K562 (cell line): Measurements from ENCODE around the gene NFILZ. TPM values are rescaled to one million over a fixed set of nuclear protein-coding genes. Genes with fewer than 3 reads are reported as not detected.

ENCODE experiments used
- ATAC-seq: fragments of 200-7000 bp; cut with Tn5 transposase; 3 replicates; pipeline ENCODE4 v1.9.1; 2020; ENCODE audit warnings: moderate library complexity
- BruUV-seq: library from RNA; stranded (reverse); fragments of 400-500 nt; replicated peaks from 2 replicates; lab custom pipeline; 2021; lab: Mats Ljungman, UMichigan
- CTCF ChIA-PET: fragments of 300-600 bp; formaldehyde crosslinking; extraction: SDS; loops from one replicate; lab custom pipeline; 2021; ENCODE audit warnings: low intra/inter-chr PET ratio; lab: Yijun Ruan, JAX
- POLR2A ChIA-PET: fragments of 300-600, 350-650 bp; sonication (Branson Sonifier 250); formaldehyde crosslinking; extraction: SDS; loops from one replicate; lab custom pipeline; 2021; ENCODE audit warnings: antibody characterized with exemption, inconsistent platforms; lab: Yijun Ruan, JAX
- DNase-seq, 4 experiments: peaks; one replicate each; pipeline versions ENCODE4 v3.0.0 to v3.0.0-alpha.2; 2011 to 2018; ENCODE audit warnings: low spot score in 3 of 4, mixed read lengths in 3 of 4; ENCODE audit errors: extremely low read depth in 1 of 4
- FAIRE-seq: peaks from 2 replicates; lab custom pipeline; 2011; peaks lifted over from hg19 to GRCh38; lab: Jason Lieb, UNC
- H2AFZ ChIP-seq: 2 replicates; pipeline ENCODE4 v1.6.0; 2011; ENCODE audit warnings: low read depth, low read length, control low read depth, inconsistent platforms
- H3K27ac ChIP-seq: fragments of 200-600 bp; 3 replicates; pipeline ENCODE4 v1.8.0; 2011; ENCODE audit warnings: low read depth, mild to moderate bottlenecking, control low read depth, inconsistent platforms, low read length, moderate library complexity, mixed read lengths; ENCODE audit errors: extremely low read depth
- H3K27me3 ChIP-seq, 2 experiments: fragments of 300-600 bp in 1 of 2; 2 replicates in 1 of 2; 3 replicates in 1 of 2; pipeline versions ENCODE4 v1.6.0 to v1.8.0; 2011; ENCODE audit warnings: inconsistent platforms in 2 of 2, low read length in 2 of 2, mild to moderate bottlenecking in 1 of 2, mixed read lengths in 1 of 2, moderate library complexity in 1 of 2; ENCODE audit not compliant: control insufficient read depth in 2 of 2, insufficient read depth in 2 of 2
- H3K36me3 ChIP-seq: fragments of 300-600 bp; 3 replicates; pipeline ENCODE4 v1.8.0; 2011; ENCODE audit warnings: mild to moderate bottlenecking, low read length, inconsistent platforms; ENCODE audit not compliant: control insufficient read depth, insufficient read depth
- H3K4me1 ChIP-seq, 2 experiments: fragments of 200-600 bp in 1 of 2; replicated peaks in 1 of 2; 2 replicates in 1 of 2; 3 replicates in 1 of 2; pipeline versions ENCODE4 v1.5.1 to v1.8.0; 2011; ENCODE audit warnings: inconsistent platforms in 2 of 2, low read length in 2 of 2, mild to moderate bottlenecking in 1 of 2, mixed read lengths in 1 of 2, moderate library complexity in 1 of 2; ENCODE audit not compliant: control insufficient read depth in 2 of 2, insufficient read depth in 2 of 2
- H3K4me2 ChIP-seq: 2 replicates; pipeline ENCODE4 v1.6.1; 2011; ENCODE audit warnings: low read length, control low read depth, inconsistent platforms, mixed read lengths; ENCODE audit not compliant: insufficient read depth
- H3K4me3 ChIP-seq: fragments of 200-600 bp; sonication (generic), shearing (Covaris generic); 2 replicates; pipeline ENCODE4 v1.5.1; 2016; ENCODE audit warnings: control low read depth, inconsistent platforms
- H3K79me2 ChIP-seq: fragments of 200-600 bp; 3 replicates; pipeline ENCODE4 v1.8.0; 2011; ENCODE audit warnings: low read length, inconsistent platforms; ENCODE audit not compliant: control insufficient read depth, insufficient read depth
- H3K9ac ChIP-seq, 2 experiments: 2 replicates each; pipeline versions ENCODE4 v1.6.0 to v1.6.1; 2011; ENCODE audit warnings: low read depth in 2 of 2, low read length in 2 of 2, control low read depth in 1 of 2, inconsistent platforms in 1 of 2, mild to moderate bottlenecking in 1 of 2, mixed read lengths in 1 of 2; ENCODE audit not compliant: insufficient read depth in 1 of 2
- H3K9me1 ChIP-seq: one replicate; pipeline ENCODE4 v1.6.0; 2011; ENCODE audit warnings: inconsistent platforms, mild to moderate bottlenecking, low read length, moderate library complexity; ENCODE audit not compliant: control insufficient read depth, insufficient read depth
- H3K9me3 ChIP-seq: replicated peaks from 2 replicates; pipeline ENCODE4 v1.5.1; 2011; ENCODE audit warnings: low read depth, low read length, inconsistent platforms; ENCODE audit not compliant: control insufficient read depth, insufficient read depth
- H4K20me1 ChIP-seq: replicated peaks from 2 replicates; pipeline ENCODE4 v1.6.1; 2011; ENCODE audit warnings: low read length, inconsistent platforms, mixed read lengths; ENCODE audit not compliant: control insufficient read depth, insufficient read depth
- CBX3 ChIP-seq, 2 experiments: IDR thresholded peaks; 1 replicate in 1 of 2; 2 replicates in 1 of 2; pipeline ENCODE4 v1.6.1; 2012; ENCODE audit warnings: inconsistent platforms in 2 of 2, low read length in 2 of 2, borderline replicate concordance in 1 of 2, control low read depth in 1 of 2
- DACH1 ChIP-seq: fragments of 450-650 bp; IDR thresholded peaks from 2 replicates; pipeline ENCODE4 v1.6.1; 2018; ENCODE audit not compliant: partially characterized antibody
- IFI16 ChIP-seq: fragments of 250-450 bp; sonication (Bioruptor Pico); IDR thresholded peaks from 2 replicates; pipeline ENCODE4 v2.1.2; 2022; ENCODE audit warnings: mild to moderate bottlenecking, inconsistent platforms
- ZNF232 ChIP-seq: sonication (generic); formaldehyde crosslinking; IDR thresholded peaks from 2 replicates; pipeline ENCODE4 v1.8.0; 2022; ENCODE audit warnings: mild to moderate bottlenecking, missing genetic modification reagents
- ZNF551 ChIP-seq: fragments of 250-450 bp; sonication (Bioruptor Pico); IDR thresholded peaks from 2 replicates; pipeline ENCODE4 v1.5.0; 2021; ENCODE audit warnings: mild to moderate bottlenecking, moderate library complexity
- WGBS: fragments of 100-300 bp; shearing (Covaris generic); methylation state at CpG from one replicate; pipeline ENCODE4 v1.1.6; 2016; ENCODE audit warnings: low coverage, mixed read lengths; ENCODE audit not compliant: insufficient coverage; ENCODE audit errors: missing lambda C conversion rate; 5-methylcytosine and 5-hydroxymethylcytosine counted together
- in situ Hi-C: fragments of 300-500 bp; cut with MboI; formaldehyde crosslinking; loops from 4 replicates; pipeline ENCODE4 v1.15.0; 2018; ENCODE audit warnings: inconsistent platforms, mixed read lengths
- intact Hi-C: fragments of 100-400 bp; cut with micrococcal nuclease; formaldehyde crosslinking; loops from 2 replicates; pipeline ENCODE4 v1.14.2; 2022
- polyA plus RNA-seq, 8 experiments: library from polyadenylated mRNA; depleted of rRNA in 4 of 8; stranded (reverse) in 5 of 8; unstranded in 3 of 8; fragments of >200 nt; fragmentation: Nextera tagmentation in 2 of 8; fragmentation: Illumina TruSeq in 1 of 8; extraction: Ambion mirVana in 2 of 8; extraction: Trizol in 1 of 8; gene quantifications; 2 replicates each; pipeline versions ENCODE4 v1.2.1 to v1.2.3, GENCODE V29; 2011 to 2014; ENCODE audit warnings: inconsistent platforms in 1 of 8, missing spikeins in 1 of 8
- total RNA-seq, 7 experiments: library from RNA; depleted of rRNA in 6 of 7; stranded (reverse); fragments of >200 nt in 6 of 7; fragmentation: Illumina TruSeq in 2 of 7; extraction: Trizol in 2 of 7; gene quantifications; 2 replicates each; pipeline versions ENCODE4 v1.2.1 to v1.2.3, GENCODE V29; 2011 to 2021; ENCODE audit warnings: low replicate concordance in 1 of 7
- TF ChIP-seq, protein P1 (sequence below): fragments of 450-650 bp; conservative IDR thresholded peaks from 2 replicates; pipeline ENCODE4 v1.6.1; 2016; ENCODE audit warnings: missing genetic modification characterization, low read depth, mild to moderate bottlenecking, control low read depth, missing compliant biosample characterization

NFILZ gene
- total and polyA plus RNA-seq, 9 of the 15 experiments (the other 6 are each of a cell fraction or from before 2014, with no cell fraction given): not detected

DNA sequence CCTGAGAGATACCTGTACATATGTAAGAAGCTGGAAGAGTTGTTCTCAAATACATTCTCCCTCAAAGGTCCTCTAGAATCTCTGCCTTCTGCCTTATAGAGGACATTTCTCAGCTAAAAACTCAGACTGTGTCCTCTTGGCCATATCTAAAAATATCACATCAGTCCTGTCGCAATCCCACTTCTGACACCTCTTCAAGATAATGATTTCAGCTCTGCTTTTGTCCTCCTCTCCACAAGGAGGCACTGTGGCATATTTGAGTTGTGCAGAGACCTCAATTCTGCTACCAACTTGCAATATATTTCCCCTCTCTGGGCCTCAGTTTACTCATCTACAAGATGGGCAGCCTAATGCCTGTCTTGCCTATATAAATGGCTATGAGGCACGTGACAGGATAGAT, 36.5 kb upstream of the NFILZ start:
- DNase-seq: no peak
- Histone ChIP-seq H3K79me2 (no peaks in the 10 kb centered on the region), H3K36me3 (no peaks in the 10 kb centered on the region), H3K9ac (no peak overlapping the region), H3K4me3 (no peak overlapping the region), H3K27me3 (peaks cover 15 to 39% of the 10 kb centered on the region in 2 experiments; a peak in 4 of 5 replicates), H3K9me1 (no peaks in the 10 kb centered on the region), H3K4me2 (no peak overlapping the region), H3K9me3 (peaks cover 3% of the 10 kb centered on the region; the same call in 1 of the 2 replicates), H3K4me1 (peaks cover 6 to 28% of the 10 kb centered on the region in 2 experiments; a peak in 4 of 5 replicates), H2AFZ (no peak overlapping the region), H4K20me1 (peaks cover 5% of the 10 kb centered on the region; the same call in 1 of the 2 replicates), H3K27ac (no peak overlapping the region)
- ChIA-PET CTCF (no interaction called here), POLR2A (no interaction called here)
- FAIRE-seq: no peak
- in situ Hi-C loops: no loop called here
- BruUV-seq: no TSS peak
- TF ChIP-seq ZNF551 (CRISPR knock-in tag) (no peak), DACH1 (no peak), ZNF232 (CRISPR knock-in tag) (no peak), CBX3 (IDR thresholded peaks at IDR 0.05; ENCODE audit: borderline replicate concordance in 1 of 2, low read length in 2 of 2) (peak in 1 of 2 experiments; percentile 60; a peak in 1 of 3 replicates), IFI16 (CRISPR knock-in tag) (no peak)
- TF ChIP-seq, protein P1, sequence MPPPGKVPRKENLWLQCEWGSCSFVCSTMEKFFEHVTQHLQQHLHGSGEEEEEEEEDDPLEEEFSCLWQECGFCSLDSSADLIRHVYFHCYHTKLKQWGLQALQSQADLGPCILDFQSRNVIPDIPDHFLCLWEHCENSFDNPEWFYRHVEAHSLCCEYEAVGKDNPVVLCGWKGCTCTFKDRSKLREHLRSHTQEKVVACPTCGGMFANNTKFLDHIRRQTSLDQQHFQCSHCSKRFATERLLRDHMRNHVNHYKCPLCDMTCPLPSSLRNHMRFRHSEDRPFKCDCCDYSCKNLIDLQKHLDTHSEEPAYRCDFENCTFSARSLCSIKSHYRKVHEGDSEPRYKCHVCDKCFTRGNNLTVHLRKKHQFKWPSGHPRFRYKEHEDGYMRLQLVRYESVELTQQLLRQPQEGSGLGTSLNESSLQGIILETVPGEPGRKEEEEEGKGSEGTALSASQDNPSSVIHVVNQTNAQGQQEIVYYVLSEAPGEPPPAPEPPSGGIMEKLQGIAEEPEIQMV (tag): no peak
- no peak for ATAC-seq
- intact Hi-C loops: no loop called here
- WGBS: 4% methylated on average over 2 of the region's 2 CpGs
